Parathyroid adenoma (tissue), 2 donors: Measurements from ENCODE around the gene LTA.
"Not testable (repeated sequence)": the region's sequence is repeated elsewhere in the genome, so short reads cannot be mapped to it uniquely, and the experiment has no call there.

Experiments
- H2AFZ ChIP-seq: fragments of 300-600 bp; sonication (generic); one replicate; pipeline ENCODE4 v1.7.0; 2017; ENCODE audit warnings: antibody characterized with exemption, mild to moderate bottlenecking
- H3K27ac ChIP-seq: fragments of 300-600 bp; sonication (generic); one replicate; pipeline ENCODE4 v1.7.0; 2017
- H3K27me3 ChIP-seq: fragments of 300-600 bp; sonication (generic); one replicate; pipeline ENCODE4 v1.7.0; 2017; ENCODE audit warnings: low read length; ENCODE audit not compliant: control insufficient read depth, insufficient read depth
- H3K36me3 ChIP-seq: fragments of 300-600 bp; sonication (generic); one replicate; pipeline ENCODE4 v1.7.0; 2017; ENCODE audit warnings: low read length; ENCODE audit not compliant: control insufficient read depth, insufficient read depth
- H3K4me1 ChIP-seq: fragments of 300-600 bp; sonication (generic); one replicate; pipeline ENCODE4 v1.7.0; 2017; ENCODE audit warnings: control low read depth
- H3K4me2 ChIP-seq: fragments of 300-600 bp; sonication (generic); one replicate; pipeline ENCODE4 v1.7.0; 2017; ENCODE audit warnings: low read length
- H3K4me3 ChIP-seq: fragments of 300-600 bp; sonication (generic); one replicate; pipeline ENCODE4 v1.7.0; 2017; ENCODE audit warnings: low read depth, low read length
- H3K79me2 ChIP-seq: fragments of 300-600 bp; sonication (generic); one replicate; pipeline ENCODE4 v1.7.0; 2017; ENCODE audit warnings: control low read depth
- H3K9ac ChIP-seq: fragments of 300-600 bp; sonication (generic); one replicate; pipeline ENCODE4 v1.7.0; 2017; ENCODE audit warnings: mild to moderate bottlenecking
- H3K9me3 ChIP-seq: fragments of 300-600 bp; sonication (generic); one replicate; pipeline ENCODE4 v1.7.0; 2017; ENCODE audit warnings: low read length; ENCODE audit not compliant: control insufficient read depth
- CTCF ChIP-seq: fragments of 300-600 bp; sonication (generic); IDR thresholded peaks from one replicate; pipeline ENCODE4 v1.7.0; 2017; ENCODE audit warnings: antibody characterized with exemption, mild to moderate bottlenecking
- donor health status: primary hyperparathyroidism.

The LTA gene

GRCh38 chr6:31548544-31548873 lies 23.6 kb upstream of the LTA start:
- H3K36me3 ChIP-seq = no peaks in the 10 kb centered on the region
- H3K9me3 ChIP-seq = no peaks in the 10 kb centered on the region
- H2AFZ ChIP-seq = no peak overlapping the region
- TF ChIP-seq CTCF = no peak
- H3K4me2 ChIP-seq = peak overlapping the region; percentile 92
- H3K27me3 ChIP-seq = no peaks in the 10 kb centered on the region
- peak overlapping the region; percentile 88 for H3K4me3 ChIP-seq
- H3K4me1 ChIP-seq = peaks cover 9% of the 10 kb centered on the region
- H3K27ac ChIP-seq = peak overlapping the region; percentile 80
- H3K9ac ChIP-seq = no peak overlapping the region
- H3K79me2 ChIP-seq = peaks cover 22% of the 10 kb centered on the region

GRCh38 chr6:31551371-31551770 lies 20.7 kb upstream of the LTA start:
- not testable (repeated sequence) for H3K9me3 ChIP-seq

GRCh38 chr6:31556307-31556706 lies 15.8 kb upstream of the LTA start:
- Histone ChIP-seq H3K27ac (no peak overlapping the region), H3K9ac (no peak overlapping the region), H2AFZ (no peak overlapping the region), H3K4me2 (no peak overlapping the region), H3K4me3 (no peak overlapping the region), H3K4me1 (no peaks in the 10 kb centered on the region), H3K36me3 (no peaks in the 10 kb centered on the region), H3K79me2 (peaks cover 10% of the 10 kb centered on the region), H3K27me3 (no peaks in the 10 kb centered on the region), H3K9me3 (no peaks in the 10 kb centered on the region)
- no peak for TF ChIP-seq CTCF

More at GRCh38 chr6:31551371-31551770, 20.7 kb upstream of the LTA start:
- H3K4me3 ChIP-seq, H3K9ac ChIP-seq, H3K36me3 ChIP-seq, H2AFZ ChIP-seq, H3K4me2 ChIP-seq, H3K27ac ChIP-seq, H3K4me1 ChIP-seq, H3K27me3 ChIP-seq: not testable (repeated sequence)
- peaks cover 17% of the 10 kb centered on the region for H3K79me2 ChIP-seq

- no peaks in the 10 kb centered on the region for H3K36me3 ChIP-seq
- no peak overlapping the region for H2AFZ ChIP-seq
- H3K9ac ChIP-seq = no peak overlapping the region
- no peaks in the 10 kb centered on the region for H3K4me1 ChIP-seq
- no peak overlapping the region for H3K4me2 ChIP-seq
- no peak overlapping the region for H3K4me3 ChIP-seq
- no peaks in the 10 kb centered on the region for H3K9me3 ChIP-seq
- TF ChIP-seq CTCF = no peak
- no peaks in the 10 kb centered on the region for H3K27me3 ChIP-seq
- H3K79me2 ChIP-seq = peaks cover 5% of the 10 kb centered on the region
- H3K27ac ChIP-seq = peak overlapping the region; percentile 11
Measured at GRCh38 chr6:31557443-31558317, 14.4 kb upstream of the LTA start.

GRCh38 chr6:31558318-31558625 lies 13.8 kb upstream of the LTA start:
- no peak overlapping the region for H3K4me3 ChIP-seq
- H3K27me3 ChIP-seq = no peaks in the 10 kb centered on the region
- no peak overlapping the region for H3K4me2 ChIP-seq
- H3K9ac ChIP-seq = no peak overlapping the region
- no peaks in the 10 kb centered on the region for H3K36me3 ChIP-seq
- peaks cover 5% of the 10 kb centered on the region for H3K79me2 ChIP-seq
- peak overlapping the region; percentile 11 for H3K27ac ChIP-seq
- no peaks in the 10 kb centered on the region for H3K9me3 ChIP-seq
- no peak overlapping the region for H2AFZ ChIP-seq
- TF ChIP-seq CTCF = no peak
- H3K4me1 ChIP-seq = no peaks in the 10 kb centered on the region
